ENCODE measurements around the gene ZNF362. TPM values are rescaled to one million over a fixed set of nuclear protein-coding genes. Genes with fewer than 3 reads are reported as not detected.

ZNF362 gene
- polyA plus RNA-seq, 1 of the 3 experiments (the other 2 are of a cell fraction) = 17.1 TPM

DNA sequence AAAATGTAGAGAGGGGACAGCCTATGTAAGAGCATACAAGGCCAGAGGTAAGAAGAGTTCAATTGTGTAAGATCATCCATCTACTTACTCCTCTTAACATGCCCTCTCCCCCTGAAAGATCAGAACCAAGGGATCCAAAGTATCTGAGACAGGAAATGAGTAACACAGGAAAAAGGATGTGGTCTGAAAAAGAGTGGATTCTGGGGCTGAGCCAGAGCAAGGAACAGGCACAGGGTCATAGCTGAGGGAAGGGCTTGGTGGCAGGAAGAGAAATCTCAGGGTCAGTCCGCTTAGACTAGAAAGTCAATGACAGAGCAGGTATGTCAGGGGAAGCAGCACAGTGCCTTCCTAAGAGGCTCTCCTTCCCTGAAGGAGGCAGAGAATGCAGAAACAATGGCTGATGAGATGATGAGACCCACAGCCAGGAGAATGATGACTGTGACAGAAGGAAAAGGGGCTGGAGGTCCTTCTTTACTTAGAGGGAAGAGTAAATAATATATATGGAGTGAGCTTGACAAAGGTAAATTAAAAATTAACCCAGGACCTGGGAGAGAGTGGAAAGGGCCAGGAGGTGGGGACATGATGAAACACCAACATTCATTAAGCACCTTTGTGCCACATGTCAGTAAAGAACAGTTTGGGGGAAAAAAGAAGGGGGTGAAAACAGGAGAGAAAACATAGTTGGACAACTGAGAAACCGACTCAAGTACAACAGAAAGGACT is 90.8 kb downstream of the ZNF362 start:
- Histone ChIP-seq H3K9me3 (no peaks in the 10 kb centered on the region), H3K4me3 (ENCODE audit: low read depth in 2 of 2, low read length in 1 of 2) (peak overlapping the region; percentile 68 to 78), H3K36me3 (replicated peaks in 1 of 2; ENCODE audit: control insufficient read depth in 1 of 2, insufficient read depth in 2 of 2, low read length in 1 of 2) (peaks cover 25 to 27% of the 10 kb centered on the region in 2 experiments), H3K9ac (peak overlapping the region; percentile 94), H2AFZ (ENCODE audit: low read depth) (no peak overlapping the region), H3K27me3 (ENCODE audit: insufficient read depth) (no peaks in the 10 kb centered on the region), H3K79me2 (ENCODE audit: insufficient read depth) (peaks cover 76% of the 10 kb centered on the region), H3K4me2 (peak overlapping the region; percentile 84), H3K9me2 (no peaks in the 10 kb centered on the region), H3K27ac (ENCODE audit: low read depth in 2 of 2, low read length in 1 of 2) (peak overlapping the region; percentile 89 to 97), H3K4me1 (ENCODE audit: control insufficient read depth in 1 of 2, insufficient read depth in 2 of 2, low read depth in 1 of 2, low read length in 1 of 2) (peaks cover 47 to 49% of the 10 kb centered on the region in 2 experiments), H3F3A (replicated peaks; ENCODE audit: insufficient read depth) (peaks cover 45% of the 10 kb centered on the region), H4K20me1 (ENCODE audit: insufficient read depth) (peaks cover 30% of the 10 kb centered on the region)
- no peak for DNase-seq
- POLR2A ChIA-PET = no interaction called here
- CTCF ChIA-PET = interaction anchor here (2.0 to 2.6 kb wide), 2 partner anchors 20 to 51 kb away, joined by 10 to 18 read pairs; no protein-coding TSS in a partner anchor
- WGBS (ENCODE audit: low lambda C conversion rate) = 8% methylated on average over 2 of the region's 2 CpGs
- peak; percentile 83 for TF ChIP-seq FOSL2 (IDR thresholded peaks at IDR 0.05; ENCODE audit: borderline replicate concordance, low read depth)
- TF ChIP-seq NFIC (IDR thresholded peaks at IDR 0.05; ENCODE audit: borderline replicate concordance) = peak; percentile 94
- TF ChIP-seq FOXJ3 (CRISPR knock-in tag; IDR thresholded peaks at IDR 0.05) = no peak
- TF ChIP-seq FOXM1 (IDR thresholded peaks at IDR 0.05; ENCODE audit: low read depth) = no peak
- TF ChIP-seq, protein P1, sequence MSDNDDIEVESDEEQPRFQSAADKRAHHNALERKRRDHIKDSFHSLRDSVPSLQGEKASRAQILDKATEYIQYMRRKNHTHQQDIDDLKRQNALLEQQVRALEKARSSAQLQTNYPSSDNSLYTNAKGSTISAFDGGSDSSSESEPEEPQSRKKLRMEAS (IDR thresholded peaks at IDR 0.05; ENCODE audit: low read depth) = peak; percentile 68
- no peak for TF ChIP-seq SMC3 (IDR thresholded peaks at IDR 0.05; ENCODE audit: low read depth, low read length)
- no peak for TF ChIP-seq RCOR1 (IDR thresholded peaks at IDR 0.05; ENCODE audit: low read length)
- TF ChIP-seq EZH2phosphoT487 (IDR thresholded peaks at IDR 0.05; ENCODE audit: borderline replicate concordance, low read depth) = no peak
- TF ChIP-seq MXI1 (IDR thresholded peaks at IDR 0.05; ENCODE audit: low read depth, low read length) = no peak
- TF ChIP-seq GATA2 (CRISPR knock-in tag; IDR thresholded peaks at IDR 0.05) = no peak
- TF ChIP-seq, protein P2, sequence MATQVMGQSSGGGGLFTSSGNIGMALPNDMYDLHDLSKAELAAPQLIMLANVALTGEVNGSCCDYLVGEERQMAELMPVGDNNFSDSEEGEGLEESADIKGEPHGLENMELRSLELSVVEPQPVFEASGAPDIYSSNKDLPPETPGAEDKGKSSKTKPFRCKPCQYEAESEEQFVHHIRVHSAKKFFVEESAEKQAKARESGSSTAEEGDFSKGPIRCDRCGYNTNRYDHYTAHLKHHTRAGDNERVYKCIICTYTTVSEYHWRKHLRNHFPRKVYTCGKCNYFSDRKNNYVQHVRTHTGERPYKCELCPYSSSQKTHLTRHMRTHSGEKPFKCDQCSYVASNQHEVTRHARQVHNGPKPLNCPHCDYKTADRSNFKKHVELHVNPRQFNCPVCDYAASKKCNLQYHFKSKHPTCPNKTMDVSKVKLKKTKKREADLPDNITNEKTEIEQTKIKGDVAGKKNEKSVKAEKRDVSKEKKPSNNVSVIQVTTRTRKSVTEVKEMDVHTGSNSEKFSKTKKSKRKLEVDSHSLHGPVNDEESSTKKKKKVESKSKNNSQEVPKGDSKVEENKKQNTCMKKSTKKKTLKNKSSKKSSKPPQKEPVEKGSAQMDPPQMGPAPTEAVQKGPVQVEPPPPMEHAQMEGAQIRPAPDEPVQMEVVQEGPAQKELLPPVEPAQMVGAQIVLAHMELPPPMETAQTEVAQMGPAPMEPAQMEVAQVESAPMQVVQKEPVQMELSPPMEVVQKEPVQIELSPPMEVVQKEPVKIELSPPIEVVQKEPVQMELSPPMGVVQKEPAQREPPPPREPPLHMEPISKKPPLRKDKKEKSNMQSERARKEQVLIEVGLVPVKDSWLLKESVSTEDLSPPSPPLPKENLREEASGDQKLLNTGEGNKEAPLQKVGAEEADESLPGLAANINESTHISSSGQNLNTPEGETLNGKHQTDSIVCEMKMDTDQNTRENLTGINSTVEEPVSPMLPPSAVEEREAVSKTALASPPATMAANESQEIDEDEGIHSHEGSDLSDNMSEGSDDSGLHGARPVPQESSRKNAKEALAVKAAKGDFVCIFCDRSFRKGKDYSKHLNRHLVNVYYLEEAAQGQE (IDR thresholded peaks at IDR 0.05; ENCODE audit: low read depth, low read length) = peak; percentile 64; the same call in 1 of the 2 replicates
- TF ChIP-seq GABPA (IDR thresholded peaks at IDR 0.05; ENCODE audit: low read depth) = peak; percentile 62
- 0 out of 2 replicates have a peak, but pooled peaks have one; percentile 54 for TF ChIP-seq TEAD4 (IDR thresholded peaks at IDR 0.05; ENCODE audit: borderline replicate concordance, insufficient read depth)
- TF ChIP-seq, protein P3, sequence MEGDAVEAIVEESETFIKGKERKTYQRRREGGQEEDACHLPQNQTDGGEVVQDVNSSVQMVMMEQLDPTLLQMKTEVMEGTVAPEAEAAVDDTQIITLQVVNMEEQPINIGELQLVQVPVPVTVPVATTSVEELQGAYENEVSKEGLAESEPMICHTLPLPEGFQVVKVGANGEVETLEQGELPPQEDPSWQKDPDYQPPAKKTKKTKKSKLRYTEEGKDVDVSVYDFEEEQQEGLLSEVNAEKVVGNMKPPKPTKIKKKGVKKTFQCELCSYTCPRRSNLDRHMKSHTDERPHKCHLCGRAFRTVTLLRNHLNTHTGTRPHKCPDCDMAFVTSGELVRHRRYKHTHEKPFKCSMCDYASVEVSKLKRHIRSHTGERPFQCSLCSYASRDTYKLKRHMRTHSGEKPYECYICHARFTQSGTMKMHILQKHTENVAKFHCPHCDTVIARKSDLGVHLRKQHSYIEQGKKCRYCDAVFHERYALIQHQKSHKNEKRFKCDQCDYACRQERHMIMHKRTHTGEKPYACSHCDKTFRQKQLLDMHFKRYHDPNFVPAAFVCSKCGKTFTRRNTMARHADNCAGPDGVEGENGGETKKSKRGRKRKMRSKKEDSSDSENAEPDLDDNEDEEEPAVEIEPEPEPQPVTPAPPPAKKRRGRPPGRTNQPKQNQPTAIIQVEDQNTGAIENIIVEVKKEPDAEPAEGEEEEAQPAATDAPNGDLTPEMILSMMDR (IDR thresholded peaks at IDR 0.05) = no peak
- TF ChIP-seq RAD21 (IDR thresholded peaks at IDR 0.05; ENCODE audit: low read length) = no peak
- TF ChIP-seq TAF1 (IDR thresholded peaks at IDR 0.05; ENCODE audit: borderline replicate concordance, low read depth, low read length) = peak; percentile 71; the same call in 1 of the 2 replicates
- TF ChIP-seq EP300 (IDR thresholded peaks at IDR 0.05; ENCODE audit: borderline replicate concordance in 1 of 2, low read depth in 1 of 2, low read length in 1 of 2) = peak in 1 of 2 experiments; percentile 82; a peak in 1 of 4 replicates
- peak; percentile 35; the same call in 1 of the 2 replicates for TF ChIP-seq ELF1 (IDR thresholded peaks at IDR 0.05)
- TF ChIP-seq POLR2AphosphoS5 (IDR thresholded peaks at IDR 0.05; ENCODE audit: low read depth, low read length) = peak; percentile 81
- no peak for TF ChIP-seq CHD2 (IDR thresholded peaks at IDR 0.05; ENCODE audit: low read length, partially characterized antibody)
- TF ChIP-seq RXRA (IDR thresholded peaks at IDR 0.05; ENCODE audit: borderline replicate concordance, low read depth) = peak; percentile 91
- no peak for TF ChIP-seq MEF2A (IDR thresholded peaks at IDR 0.05; ENCODE audit: borderline replicate concordance, low read depth)
- TF ChIP-seq, protein P4, sequence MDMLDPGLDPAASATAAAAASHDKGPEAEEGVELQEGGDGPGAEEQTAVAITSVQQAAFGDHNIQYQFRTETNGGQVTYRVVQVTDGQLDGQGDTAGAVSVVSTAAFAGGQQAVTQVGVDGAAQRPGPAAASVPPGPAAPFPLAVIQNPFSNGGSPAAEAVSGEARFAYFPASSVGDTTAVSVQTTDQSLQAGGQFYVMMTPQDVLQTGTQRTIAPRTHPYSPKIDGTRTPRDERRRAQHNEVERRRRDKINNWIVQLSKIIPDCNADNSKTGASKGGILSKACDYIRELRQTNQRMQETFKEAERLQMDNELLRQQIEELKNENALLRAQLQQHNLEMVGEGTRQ (IDR thresholded peaks at IDR 0.05; ENCODE audit: borderline replicate concordance, low read depth, low read length) = no peak
- TF ChIP-seq, protein P5, sequence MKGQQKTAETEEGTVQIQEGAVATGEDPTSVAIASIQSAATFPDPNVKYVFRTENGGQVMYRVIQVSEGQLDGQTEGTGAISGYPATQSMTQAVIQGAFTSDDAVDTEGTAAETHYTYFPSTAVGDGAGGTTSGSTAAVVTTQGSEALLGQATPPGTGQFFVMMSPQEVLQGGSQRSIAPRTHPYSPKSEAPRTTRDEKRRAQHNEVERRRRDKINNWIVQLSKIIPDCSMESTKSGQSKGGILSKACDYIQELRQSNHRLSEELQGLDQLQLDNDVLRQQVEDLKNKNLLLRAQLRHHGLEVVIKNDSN (IDR thresholded peaks at IDR 0.05; ENCODE audit: borderline replicate concordance, low read depth) = no peak

Measured in SK-N-SH (cell line).